ENCODE results near the gene GDF7.

GDF7 gene

GRCh38 chr2:20726913-20727312 lies 60.0 kb downstream of the GDF7 start:
- H3K36me3 Mint-ChIP-seq (ENCODE audit: low read depth), result peaks cover 81% of the 10 kb centered on the region

GRCh38 chr2:20728114-20728758 lies 61.3 kb downstream of the GDF7 start:
- H3K9me3 Mint-ChIP-seq, result no peaks in the 10 kb centered on the region
- H3K27ac Mint-ChIP-seq, result no peak overlapping the region
- no peaks in the 10 kb centered on the region for H3K27me3 Mint-ChIP-seq
- H3K36me3 Mint-ChIP-seq (ENCODE audit: low read depth), result peaks cover 75% of the 10 kb centered on the region
- H3K4me3 Mint-ChIP-seq, result no peak overlapping the region
- DNase-seq, result no peak
- H3K4me1 Mint-ChIP-seq (ENCODE audit: low read depth), result peaks cover 2% of the 10 kb centered on the region

More at GRCh38 chr2:20726913-20727312, 60.0 kb downstream of the GDF7 start:
- Mint-ChIP-seq H3K9me3 (peaks cover 1% of the 10 kb centered on the region), H3K27me3 (no peaks in the 10 kb centered on the region), H3K4me3 (no peak overlapping the region), H3K4me1 (ENCODE audit: low read depth) (peaks cover 2% of the 10 kb centered on the region), H3K27ac (no peak overlapping the region)
- no peak for DNase-seq
